Caco-2 (cell line): ENCODE data around the gene PCSK5. TPM values are rescaled to one million over a fixed set of nuclear protein-coding genes. Genes with fewer than 3 reads are reported as not detected.
"Not testable (repeated sequence)": the region's sequence is repeated elsewhere in the genome, so short reads cannot be mapped to it uniquely, and the experiment has no call there.

ENCODE experiments used
- BruUV-seq: library from RNA; stranded (reverse); fragments of 400-500 nt; replicated peaks from 2 replicates; lab custom pipeline; 2021; lab: Mats Ljungman, UMichigan
- CTCF ChIA-PET: fragments of 300-600 bp; sonication (Branson Sonifier 250); formaldehyde crosslinking; loops from one replicate; lab custom pipeline; 2022; ENCODE audit warnings: antibody characterized with exemption; lab: Charles Lee
- POLR2A ChIA-PET: fragments of 300-600 bp; sonication (Branson Sonifier 250); formaldehyde crosslinking; loops from one replicate; lab custom pipeline; 2022; ENCODE audit warnings: antibody characterized with exemption; lab: Charles Lee
- DNase-seq, 2 experiments: peaks; one replicate each; pipeline versions ENCODE4 v3.0.0 to v3.0.0-alpha.2; 2020 to 2022
- H3K27me3 ChIP-seq: replicated peaks from 2 replicates; pipeline ENCODE4 v1.6.0; 2011; ENCODE audit warnings: low read length; ENCODE audit not compliant: control insufficient read depth, insufficient read depth
- H3K36me3 ChIP-seq: 2 replicates; pipeline ENCODE4 v1.5.1; 2011; ENCODE audit warnings: low read length; ENCODE audit not compliant: control insufficient read depth, insufficient read depth
- H3K4me1 ChIP-seq: fragments of 250-450 bp; sonication (Bioruptor Pico); 2 replicates; pipeline ENCODE4 v1.5.1; 2020; ENCODE audit warnings: mild to moderate bottlenecking
- H3K4me3 ChIP-seq: 2 replicates; pipeline ENCODE4 v1.5.1; 2011; ENCODE audit warnings: low read depth, mild to moderate bottlenecking, control low read depth, low read length
- H3K9me3 ChIP-seq: fragments of 250-450 bp; sonication (Bioruptor Pico); 2 replicates; pipeline ENCODE4 v1.5.1; 2020; ENCODE audit warnings: mild to moderate bottlenecking, moderate library complexity
- H3K27ac Mint-ChIP-seq: one replicate; pipeline ENCODE4 v1.8.0; 2022; ENCODE audit warnings: mixed read lengths; ENCODE audit not compliant: unreplicated experiment
- H3K27me3 Mint-ChIP-seq: one replicate; pipeline ENCODE4 v1.8.0; 2022; ENCODE audit warnings: mixed read lengths; ENCODE audit not compliant: insufficient read depth, unreplicated experiment
- H3K36me3 Mint-ChIP-seq: one replicate; pipeline ENCODE4 v1.8.0; 2022; ENCODE audit warnings: mild to moderate bottlenecking, mixed read lengths; ENCODE audit not compliant: insufficient read depth, unreplicated experiment
- H3K4me1 Mint-ChIP-seq: one replicate; pipeline ENCODE4 v1.8.0; 2022; ENCODE audit warnings: low read depth, mixed read lengths; ENCODE audit not compliant: unreplicated experiment
- H3K4me3 Mint-ChIP-seq: one replicate; pipeline ENCODE4 v1.8.0; 2022; ENCODE audit warnings: mild to moderate bottlenecking, moderate library complexity, mixed read lengths; ENCODE audit not compliant: unreplicated experiment
- H3K9me3 Mint-ChIP-seq: one replicate; pipeline ENCODE4 v1.8.0; 2022; ENCODE audit warnings: mixed read lengths; ENCODE audit not compliant: unreplicated experiment
- CTCF ChIP-seq, 2 experiments: fragments of 200-600 bp in 1 of 2; IDR thresholded peaks; 1 replicate in 1 of 2; 2 replicates in 1 of 2; pipeline versions ENCODE4 v1.5.1 to v1.8.0; 2011 to 2022; ENCODE audit warnings: antibody characterized with exemption in 1 of 2, control low read depth in 1 of 2, inconsistent platforms in 1 of 2, low read depth in 1 of 2, low read length in 1 of 2, mild to moderate bottlenecking in 1 of 2, moderate library complexity in 1 of 2; ENCODE audit not compliant: insufficient read depth in 1 of 2, severe bottlenecking in 1 of 2, unreplicated experiment in 1 of 2
- intact Hi-C: fragments of 100-400 bp; cut with micrococcal nuclease; formaldehyde crosslinking; loops from one replicate; pipeline ENCODE4 v1.10.0; 2022; ENCODE audit not compliant: unreplicated experiment
- total RNA-seq: library from RNA; stranded (reverse); gene quantifications from 2 replicates; pipeline ENCODE4 v1.2.3, GENCODE V29; 2022

PCSK5 gene
- total RNA-seq, 1 experiment from 2014 or later: 10.9 TPM

DNA sequence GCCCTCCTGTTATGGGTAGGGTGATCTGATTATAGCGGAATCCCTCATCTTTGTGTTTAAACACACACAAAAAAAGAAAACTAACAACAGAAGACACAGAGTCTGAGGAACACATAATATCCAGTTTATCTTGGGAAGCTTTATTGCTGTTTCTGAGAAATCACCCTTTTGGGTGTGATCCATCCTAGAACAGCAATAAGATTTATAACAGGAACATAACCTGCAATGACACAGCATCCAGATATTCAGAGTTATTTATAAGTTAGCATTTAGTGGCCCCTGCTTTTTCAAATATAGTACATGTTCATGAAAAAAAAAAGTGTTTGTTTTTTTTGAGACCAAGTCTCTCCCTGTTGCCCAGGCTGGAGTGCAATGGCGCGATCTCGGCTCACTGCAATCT, 423.8 kb downstream of the PCSK5 start:
- no peaks in the 10 kb centered on the region for H3K9me3 Mint-ChIP-seq
- no peak overlapping the region for H3K27ac Mint-ChIP-seq
- Histone ChIP-seq H3K9me3 (no peaks in the 10 kb centered on the region), H3K4me3 (no peak overlapping the region), H3K4me1 (no peaks in the 10 kb centered on the region), H3K36me3 (no peaks in the 10 kb centered on the region), H3K27me3 (no peaks in the 10 kb centered on the region)
- no peak overlapping the region for H3K4me3 Mint-ChIP-seq
- no peak for TF ChIP-seq CTCF (IDR thresholded peaks at IDR 0.05; ENCODE audit: insufficient read depth in 1 of 2, low read depth in 1 of 2, low read length in 1 of 2, severe bottlenecking in 1 of 2, unreplicated experiment in 1 of 2)
- intact Hi-C loops: loop anchor here (10.0 kb wide), 1 partner anchor 60 kb away; no protein-coding TSS in a partner anchor
- no peaks in the 10 kb centered on the region for H3K36me3 Mint-ChIP-seq
- ChIA-PET POLR2A (no interaction called here), CTCF (no interaction called here)
- no peaks in the 10 kb centered on the region for H3K4me1 Mint-ChIP-seq
- H3K27me3 Mint-ChIP-seq: no peaks in the 10 kb centered on the region
- BruUV-seq: no TSS peak
- no peak for DNase-seq

DNA sequence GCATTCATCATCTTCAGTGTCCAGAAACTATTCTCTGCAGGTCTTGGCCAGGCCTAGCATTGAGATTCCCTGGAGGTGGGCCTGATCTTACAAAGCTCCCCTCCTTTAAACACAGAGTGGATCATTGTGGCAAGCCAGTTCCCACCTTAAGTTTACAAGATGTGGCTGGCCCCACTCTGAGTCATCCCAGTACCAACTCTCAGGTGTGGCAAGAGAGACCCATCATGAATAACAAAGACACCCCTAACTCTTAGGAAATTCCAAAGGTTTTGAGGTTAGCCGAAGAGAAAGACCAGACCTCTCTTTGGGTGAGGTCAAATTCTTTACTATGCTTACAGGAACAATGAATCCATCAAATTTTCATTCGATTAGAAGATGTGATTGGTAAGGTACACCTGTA, 425.6 kb downstream of the PCSK5 start:
- TF ChIP-seq CTCF (IDR thresholded peaks at IDR 0.05; ENCODE audit: insufficient read depth in 1 of 2, low read depth in 1 of 2, low read length in 1 of 2, severe bottlenecking in 1 of 2, unreplicated experiment in 1 of 2): no peak
- POLR2A ChIA-PET: no interaction called here
- Mint-ChIP-seq H3K27me3 (no peaks in the 10 kb centered on the region), H3K27ac (no peak overlapping the region), H3K9me3 (no peaks in the 10 kb centered on the region), H3K36me3 (no peaks in the 10 kb centered on the region), H3K4me3 (no peak overlapping the region), H3K4me1 (no peaks in the 10 kb centered on the region)
- no TSS peak for BruUV-seq
- intact Hi-C loops: loop anchor here (10.0 kb wide), 1 partner anchor 59 kb away; no protein-coding TSS in a partner anchor
- Histone ChIP-seq H3K36me3 (no peaks in the 10 kb centered on the region), H3K4me3 (no peak overlapping the region), H3K4me1 (no peaks in the 10 kb centered on the region), H3K27me3 (no peaks in the 10 kb centered on the region), H3K9me3 (no peaks in the 10 kb centered on the region)
- DNase-seq: no peak
- CTCF ChIA-PET: interaction anchor here (0.6 kb wide), 1 partner anchor 24 kb away, joined by 4 read pairs; no protein-coding TSS in a partner anchor

- H3K4me1 Mint-ChIP-seq, H3K27me3 ChIP-seq, POLR2A ChIA-PET, H3K27me3 Mint-ChIP-seq, H3K36me3 Mint-ChIP-seq, DNase-seq, H3K4me3 Mint-ChIP-seq, H3K27ac Mint-ChIP-seq, H3K9me3 Mint-ChIP-seq, H3K9me3 ChIP-seq, H3K4me1 ChIP-seq, H3K36me3 ChIP-seq, BruUV-seq, H3K4me3 ChIP-seq: not testable (repeated sequence)
- intact Hi-C loops: loop anchor here (10.0 kb wide), 1 partner anchor 55 kb away; no protein-coding TSS in a partner anchor
- CTCF ChIA-PET: interaction anchor here (0.6 kb wide), 1 partner anchor 75 kb away, joined by 5 read pairs; no protein-coding TSS in a partner anchor
These were observed 429.0 kb downstream of the PCSK5 start for GRCh38 chr9:76319466-76319865.
